LNCAP (cell line): ENCODE results near the gene TFDP2.

Experiments used
- TF ChIP-seq, protein P1 (sequence below): fragments of 450-650 bp; IDR thresholded peaks from 2 replicates; pipeline ENCODE4 v1.5.1; 2017; ENCODE audit warnings: mild to moderate bottlenecking

The TFDP2 gene

DNA sequence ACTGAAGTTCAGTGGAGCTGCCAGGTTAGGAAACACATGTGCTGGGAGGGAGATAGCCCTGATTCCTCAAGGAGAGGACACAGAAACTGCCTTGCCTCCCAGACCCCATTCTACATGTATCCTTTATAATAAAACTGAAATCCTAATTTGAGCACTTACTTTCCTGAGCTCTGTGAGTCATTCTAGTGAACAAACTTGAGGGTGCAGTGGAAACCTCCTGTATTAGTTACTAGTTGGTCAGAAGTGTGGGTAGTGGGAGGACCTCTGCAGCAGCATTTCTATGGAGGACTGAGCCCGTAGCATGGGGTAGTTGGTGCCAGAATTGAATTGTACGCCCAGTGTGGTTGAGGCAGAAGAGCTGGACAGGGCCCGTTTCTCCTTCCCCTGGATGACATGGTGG is 249.0 kb downstream of the TFDP2 start:
- TF ChIP-seq, protein P1, sequence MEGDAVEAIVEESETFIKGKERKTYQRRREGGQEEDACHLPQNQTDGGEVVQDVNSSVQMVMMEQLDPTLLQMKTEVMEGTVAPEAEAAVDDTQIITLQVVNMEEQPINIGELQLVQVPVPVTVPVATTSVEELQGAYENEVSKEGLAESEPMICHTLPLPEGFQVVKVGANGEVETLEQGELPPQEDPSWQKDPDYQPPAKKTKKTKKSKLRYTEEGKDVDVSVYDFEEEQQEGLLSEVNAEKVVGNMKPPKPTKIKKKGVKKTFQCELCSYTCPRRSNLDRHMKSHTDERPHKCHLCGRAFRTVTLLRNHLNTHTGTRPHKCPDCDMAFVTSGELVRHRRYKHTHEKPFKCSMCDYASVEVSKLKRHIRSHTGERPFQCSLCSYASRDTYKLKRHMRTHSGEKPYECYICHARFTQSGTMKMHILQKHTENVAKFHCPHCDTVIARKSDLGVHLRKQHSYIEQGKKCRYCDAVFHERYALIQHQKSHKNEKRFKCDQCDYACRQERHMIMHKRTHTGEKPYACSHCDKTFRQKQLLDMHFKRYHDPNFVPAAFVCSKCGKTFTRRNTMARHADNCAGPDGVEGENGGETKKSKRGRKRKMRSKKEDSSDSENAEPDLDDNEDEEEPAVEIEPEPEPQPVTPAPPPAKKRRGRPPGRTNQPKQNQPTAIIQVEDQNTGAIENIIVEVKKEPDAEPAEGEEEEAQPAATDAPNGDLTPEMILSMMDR, result no peak

DNA sequence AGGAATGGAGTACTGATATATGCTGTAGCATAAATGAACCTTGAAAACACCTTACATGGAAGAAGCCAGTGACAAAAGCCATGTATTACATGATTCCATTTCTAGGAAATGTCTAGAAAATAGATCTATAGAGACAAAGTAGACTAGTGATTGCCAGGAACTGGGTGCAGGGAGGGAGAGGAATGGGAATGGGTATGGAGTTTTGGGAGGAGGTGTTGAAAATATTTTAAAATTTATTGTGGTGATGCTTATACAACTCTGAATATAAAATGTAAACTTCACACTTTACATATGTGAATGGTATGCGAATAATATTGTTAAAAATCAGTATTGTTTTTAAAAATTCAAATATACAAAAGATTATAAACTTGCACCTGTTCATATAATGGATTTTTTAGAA is 250.4 kb downstream of the TFDP2 start:
- TF ChIP-seq, protein P1, result no peak

DNA sequence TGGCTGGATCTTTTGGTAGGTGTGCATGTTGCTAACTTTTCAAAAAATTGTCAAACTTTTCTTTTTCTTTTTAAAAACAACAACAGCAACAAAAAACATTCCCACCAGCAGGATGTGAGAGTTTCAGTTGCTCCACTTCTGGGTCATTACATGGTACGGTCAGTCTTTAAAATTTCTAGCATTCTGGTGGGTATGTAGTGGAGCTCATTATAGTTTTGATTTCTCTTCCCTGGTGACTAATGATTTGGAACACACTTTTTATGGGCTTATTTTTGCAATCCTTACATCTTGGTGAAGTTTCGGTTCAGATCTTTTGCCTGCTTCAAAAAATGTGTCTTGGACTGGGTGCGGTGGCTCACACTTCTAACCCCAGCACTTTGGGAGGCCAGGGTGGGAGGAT is 253.6 kb downstream of the TFDP2 start:
- TF ChIP-seq, protein P1, result no peak

DNA sequence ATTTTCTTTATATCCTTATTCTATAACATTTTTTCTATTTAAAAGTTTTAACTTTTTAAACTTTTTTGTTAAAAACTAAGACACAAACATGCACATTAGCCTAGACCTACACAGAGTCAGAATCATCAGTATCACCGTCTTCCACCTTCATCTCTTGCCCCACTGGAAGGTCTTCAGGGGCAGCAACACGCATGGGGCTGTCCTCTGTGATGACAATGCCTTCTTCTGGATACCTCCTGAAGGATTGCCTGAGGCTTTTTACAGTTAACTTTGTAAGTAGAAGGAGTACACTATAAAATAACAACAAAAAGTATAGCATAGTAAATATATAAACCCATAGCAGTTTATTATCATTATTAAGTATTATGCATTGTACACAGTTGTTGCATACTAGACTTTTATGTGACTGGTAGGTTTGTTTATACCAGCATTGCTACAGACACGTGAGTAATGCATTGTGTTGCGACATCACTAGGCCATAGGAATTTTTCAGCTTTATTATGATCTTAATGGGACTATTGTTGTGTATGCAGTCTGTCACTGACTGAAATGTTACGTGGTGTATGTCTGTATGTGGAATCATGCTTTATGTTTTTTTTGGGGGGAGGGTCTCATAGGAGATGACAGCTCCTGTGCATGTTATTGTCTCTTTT is 254.7 kb downstream of the TFDP2 start:
- TF ChIP-seq, protein P1, result no peak
